Fibroblast of lung (primary cell): ENCODE measurements around the gene TGFBR3.

Experiments
- CTCF ChIP-seq, 2 donors: IDR thresholded peaks in 1 of 2; conservative IDR thresholded peaks in 1 of 2; 1 replicate in 1 of 2; 2 replicates in 1 of 2; pipeline ENCODE4 v1.5.1; 2011 to 2012; ENCODE audit warnings: low read length in 2 of 2, control low read depth in 1 of 2, inconsistent platforms in 1 of 2, low read depth in 1 of 2, mild to moderate bottlenecking in 1 of 2
- EZH2 ChIP-seq: IDR thresholded peaks from 2 replicates; pipeline ENCODE4 v1.5.1; 2012; ENCODE audit warnings: low read length, control low read depth, mild to moderate bottlenecking; ENCODE audit errors: missing control alignments

GRCh38 chr1:91701472-91701869 is 184.5 kb downstream of the TGFBR3 start:
- TF ChIP-seq CTCF (conservative IDR thresholded peaks at IDR 0.05 in 1 of 2, IDR thresholded peaks at IDR 0.05 in 1 of 2; ENCODE audit: low read depth in 1 of 2, low read length in 2 of 2) (no peak), EZH2 (no peak)
